ENCODE measurements around the gene ZMIZ1.

- TF ChIP-seq CTCF (IDR thresholded peaks at IDR 0.05) (no peak), POLR2A (IDR thresholded peaks at IDR 0.05) (no peak), POLR2AphosphoS5 (IDR thresholded peaks at IDR 0.05) (no peak), EP300 (IDR thresholded peaks at IDR 0.05) (no peak)
Observed at GRCh38 chr10:79111427-79111826, 42.7 kb downstream of the ZMIZ1 start.
